ENCODE data around the gene ZNF787. TPM values are rescaled to one million over a fixed set of nuclear protein-coding genes. Genes with fewer than 3 reads are reported as not detected.
"Not testable (repeated sequence)": the region's sequence is repeated elsewhere in the genome, so short reads cannot be mapped to it uniquely, and the experiment has no call there.

Gene ZNF787
- total RNA-seq, 1 experiment from 2014 or later: 54.6 TPM

GRCh38 chr19:56149656-56150038 lies 28.6 kb upstream of the ZNF787 start:
- H3K23me2 ChIP-seq (ENCODE audit: insufficient read length, low read depth, low read length, poor library complexity, severe bottlenecking): no peaks in the 10 kb centered on the region
- no peak overlapping the region for H2AK5ac ChIP-seq (ENCODE audit: insufficient read length, low read length)
- Mint-ChIP-seq H3K4me1 (peaks cover 18 to 21% of the 10 kb centered on the region in 2 experiments), H3K27me3 (ENCODE audit: low read depth) (no peaks in the 10 kb centered on the region), H3K36me3 (ENCODE audit: insufficient read depth in 1 of 3, low read depth in 3 of 3) (peaks cover 17 to 38% (median 34%) of the 10 kb centered on the region in 3 experiments), H3K9me3 (no peaks in the 10 kb centered on the region; a peak in 1 of 5 replicates), H3K4me3 (no peak overlapping the region), H3K27ac (no peak overlapping the region; a peak in 1 of 7 replicates)
- H3K23ac ChIP-seq (ENCODE audit: insufficient read length, low read depth, low read length): no peak overlapping the region
- peaks cover 2% of the 10 kb centered on the region; the same call in 1 of the 2 replicates for H3K4me1 ChIP-seq (ENCODE audit: insufficient read depth, low read length)
- H3T11ph ChIP-seq (ENCODE audit: low read length): no peak overlapping the region
- no peak overlapping the region for H2BK15ac ChIP-seq (ENCODE audit: low read depth, low read length)
- H3K79me1 ChIP-seq (ENCODE audit: insufficient read depth, low read depth, low read length, poor library complexity, severe bottlenecking): no peaks in the 10 kb centered on the region
- H3K56ac ChIP-seq (ENCODE audit: insufficient read length, low read depth, low read length): no peak overlapping the region
- H2BK12ac ChIP-seq (ENCODE audit: insufficient read length, low read depth, low read length): no peak overlapping the region
- peaks cover 6% of the 10 kb centered on the region for H4K20me1 ChIP-seq (ENCODE audit: control insufficient read depth, insufficient read depth, insufficient read length)
- H3K18ac ChIP-seq (ENCODE audit: insufficient read length, low read depth, low read length): no peak overlapping the region
- no peaks in the 10 kb centered on the region for H3K27me3 ChIP-seq (ENCODE audit: insufficient read depth, low read length)
- H3K14ac ChIP-seq (ENCODE audit: insufficient read depth, low read length): no peak overlapping the region
- no peak for TF ChIP-seq CTCF (conservative IDR thresholded peaks at IDR 0.05)
- H4K8ac ChIP-seq (replicated peaks; ENCODE audit: insufficient read length, low read depth, low read length): no peak overlapping the region
- H3K27ac ChIP-seq (ENCODE audit: insufficient read length, low read depth, low read length): no peak overlapping the region
- no peak overlapping the region for H3K4me2 ChIP-seq (ENCODE audit: insufficient read depth, insufficient read length, low read length)
- H3K9ac ChIP-seq (ENCODE audit: extremely low read depth, insufficient read length, low read length): no peak overlapping the region
- H3K4ac ChIP-seq (ENCODE audit: low read depth, low read length): no peak overlapping the region
- H4K5ac ChIP-seq (ENCODE audit: insufficient read length, low read depth, low read length): no peak overlapping the region
- H2AFZ ChIP-seq (ENCODE audit: low read length): no peak overlapping the region
- no peak overlapping the region for H2BK120ac ChIP-seq (ENCODE audit: low read depth, low read length, poor library complexity, severe bottlenecking)
- WGBS (ENCODE audit: extremely low coverage, insufficient read length, low lambda C conversion rate): no CpG with 5 or more reads among the region's 5 CpGs
- no peaks in the 10 kb centered on the region for H3K9me3 ChIP-seq (ENCODE audit: control insufficient read depth, low read depth, low read length)
- no peak for DNase-seq
- H2BK20ac ChIP-seq (ENCODE audit: low read depth, low read length, poor library complexity, severe bottlenecking): no peak overlapping the region
- H4K91ac ChIP-seq (ENCODE audit: insufficient read length, low read depth, low read length): no peak overlapping the region
- H2BK5ac ChIP-seq (ENCODE audit: insufficient read length, low read length): no peak overlapping the region
- H3K79me2 ChIP-seq (ENCODE audit: insufficient read depth, low read length): peaks cover 3% of the 10 kb centered on the region; the same call in 1 of the 2 replicates

- not testable (repeated sequence) for H3K4ac ChIP-seq (ENCODE audit: low read depth, low read length); H3K27ac Mint-ChIP-seq; H3K9me3 ChIP-seq (ENCODE audit: control insufficient read depth, low read depth, low read length); H3K27me3 Mint-ChIP-seq (ENCODE audit: low read depth); H2BK5ac ChIP-seq (ENCODE audit: insufficient read length, low read length); H3K9me3 Mint-ChIP-seq; H3K27me3 ChIP-seq (ENCODE audit: insufficient read depth, low read length); H3K23ac ChIP-seq (ENCODE audit: insufficient read length, low read depth, low read length); H3K79me2 ChIP-seq (ENCODE audit: insufficient read depth, low read length); H3T11ph ChIP-seq (ENCODE audit: low read length); H3K27ac ChIP-seq (ENCODE audit: insufficient read length, low read depth, low read length); H2BK12ac ChIP-seq (ENCODE audit: insufficient read length, low read depth, low read length); H2AFZ ChIP-seq (ENCODE audit: low read length); H3K79me1 ChIP-seq (ENCODE audit: insufficient read depth, low read depth, low read length, poor library complexity, severe bottlenecking); H3K23me2 ChIP-seq (ENCODE audit: insufficient read length, low read depth, low read length, poor library complexity, severe bottlenecking); H4K5ac ChIP-seq (ENCODE audit: insufficient read length, low read depth, low read length); H2BK20ac ChIP-seq (ENCODE audit: low read depth, low read length, poor library complexity, severe bottlenecking); DNase-seq; H2BK15ac ChIP-seq (ENCODE audit: low read depth, low read length); H4K91ac ChIP-seq (ENCODE audit: insufficient read length, low read depth, low read length); H3K4me2 ChIP-seq (ENCODE audit: insufficient read depth, insufficient read length, low read length); H4K20me1 ChIP-seq (ENCODE audit: control insufficient read depth, insufficient read depth, insufficient read length); H3K56ac ChIP-seq (ENCODE audit: insufficient read length, low read depth, low read length); H3K4me3 Mint-ChIP-seq; H4K8ac ChIP-seq (replicated peaks; ENCODE audit: insufficient read length, low read depth, low read length); H3K14ac ChIP-seq (ENCODE audit: insufficient read depth, low read length); H3K4me1 ChIP-seq (ENCODE audit: insufficient read depth, low read length); H2AK5ac ChIP-seq (ENCODE audit: insufficient read length, low read length); H3K18ac ChIP-seq (ENCODE audit: insufficient read length, low read depth, low read length); H2BK120ac ChIP-seq (ENCODE audit: low read depth, low read length, poor library complexity, severe bottlenecking); H3K9ac ChIP-seq (ENCODE audit: extremely low read depth, insufficient read length, low read length)
- WGBS (ENCODE audit: extremely low coverage, insufficient read length, low lambda C conversion rate): no CpG with 5 or more reads among the region's 12 CpGs
- H3K4me1 Mint-ChIP-seq: peaks cover 20 to 21% of the 10 kb centered on the region in 2 experiments
- peaks cover 17 to 38% (median 33%) of the 10 kb centered on the region in 3 experiments for H3K36me3 Mint-ChIP-seq (ENCODE audit: insufficient read depth in 1 of 3, low read depth in 3 of 3)
These were observed 28.0 kb upstream of the ZNF787 start for GRCh38 chr19:56148955-56149655.
